OCI-LY3 (cell line): ENCODE results near the gene TNRC6C.

Experiments used
- EZH2phosphoT487 ChIP-seq: fragments of 200-600 bp; shearing (Covaris generic); IDR thresholded peaks from 2 replicates; pipeline ENCODE4 v1.6.1; 2018; ENCODE audit warnings: antibody characterized with exemption, mixed run types, low read depth
- TF ChIP-seq, protein P1 (sequence below): fragments of 200-600, 300-600 bp; sonication (generic); IDR thresholded peaks from 2 replicates; pipeline ENCODE4 v1.5.1; 2014; ENCODE audit warnings: antibody characterized with exemption, low read length, low read depth

DNA sequence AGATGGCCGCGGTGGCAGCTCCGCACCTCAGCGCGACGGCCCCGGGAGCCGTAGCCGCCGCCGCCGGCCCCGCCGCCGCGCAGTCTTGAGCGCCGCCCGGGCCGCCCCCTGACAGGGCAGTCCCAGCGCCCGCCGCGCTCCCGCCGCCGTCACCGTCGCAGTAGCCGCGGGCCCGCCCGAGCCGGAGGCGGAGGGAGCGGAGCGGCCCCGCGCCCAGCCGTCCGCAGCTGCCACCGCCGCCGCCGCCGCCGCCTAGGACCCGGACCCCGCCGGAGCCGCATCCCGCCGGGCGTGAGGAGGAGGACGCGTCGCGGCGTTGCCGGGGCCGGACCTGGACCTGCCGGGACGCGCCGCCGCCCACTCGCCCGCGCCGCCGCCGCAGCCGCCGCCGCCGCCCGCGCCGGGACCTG lies 218 bp downstream of the TNRC6C start:
- TF ChIP-seq, protein P1, sequence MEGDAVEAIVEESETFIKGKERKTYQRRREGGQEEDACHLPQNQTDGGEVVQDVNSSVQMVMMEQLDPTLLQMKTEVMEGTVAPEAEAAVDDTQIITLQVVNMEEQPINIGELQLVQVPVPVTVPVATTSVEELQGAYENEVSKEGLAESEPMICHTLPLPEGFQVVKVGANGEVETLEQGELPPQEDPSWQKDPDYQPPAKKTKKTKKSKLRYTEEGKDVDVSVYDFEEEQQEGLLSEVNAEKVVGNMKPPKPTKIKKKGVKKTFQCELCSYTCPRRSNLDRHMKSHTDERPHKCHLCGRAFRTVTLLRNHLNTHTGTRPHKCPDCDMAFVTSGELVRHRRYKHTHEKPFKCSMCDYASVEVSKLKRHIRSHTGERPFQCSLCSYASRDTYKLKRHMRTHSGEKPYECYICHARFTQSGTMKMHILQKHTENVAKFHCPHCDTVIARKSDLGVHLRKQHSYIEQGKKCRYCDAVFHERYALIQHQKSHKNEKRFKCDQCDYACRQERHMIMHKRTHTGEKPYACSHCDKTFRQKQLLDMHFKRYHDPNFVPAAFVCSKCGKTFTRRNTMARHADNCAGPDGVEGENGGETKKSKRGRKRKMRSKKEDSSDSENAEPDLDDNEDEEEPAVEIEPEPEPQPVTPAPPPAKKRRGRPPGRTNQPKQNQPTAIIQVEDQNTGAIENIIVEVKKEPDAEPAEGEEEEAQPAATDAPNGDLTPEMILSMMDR = no peak
- no peak for TF ChIP-seq EZH2phosphoT487
